Liver (tissue), 9 donors: Measurements from ENCODE around the gene STK39. TPM values are rescaled to one million over a fixed set of nuclear protein-coding genes. Genes with fewer than 3 reads are reported as not detected.
"Not testable (repeated sequence)": the region's sequence is repeated elsewhere in the genome, so short reads cannot be mapped to it uniquely, and the experiment has no call there.

Experiments
- DNase-seq: peaks from one replicate; pipeline ENCODE4 v3.0.0-alpha.2; 2017; ENCODE audit warnings: low spot score
- H3K27ac ChIP-seq, 2 donors: one replicate each; pipeline ENCODE4 v1.7.0; 2013; ENCODE audit warnings: inconsistent platforms in 2 of 2, low read length in 2 of 2, control low read depth in 1 of 2, low read depth in 1 of 2, mild to moderate bottlenecking in 1 of 2
- H3K27me3 ChIP-seq, 4 donors: one replicate each; pipeline versions ENCODE4 v1.6.1 to v1.7.0; 2013; ENCODE audit warnings: low read length in 3 of 4, inconsistent platforms in 1 of 4, mild to moderate bottlenecking in 1 of 4, moderate library complexity in 1 of 4; ENCODE audit not compliant: control insufficient read depth in 4 of 4, insufficient read depth in 4 of 4
- H3K36me3 ChIP-seq, 4 donors: one replicate each; pipeline versions ENCODE4 v1.6.1 to v1.7.0; 2013; ENCODE audit warnings: low read length in 3 of 4, mild to moderate bottlenecking in 3 of 4, low read depth in 1 of 4, moderate library complexity in 1 of 4; ENCODE audit not compliant: control insufficient read depth in 4 of 4, insufficient read depth in 3 of 4
- H3K4me1 ChIP-seq, 4 donors: one replicate each; pipeline versions ENCODE4 v1.6.1 to v1.7.0; 2013; ENCODE audit warnings: low read length in 3 of 4, mild to moderate bottlenecking in 3 of 4, moderate library complexity in 1 of 4; ENCODE audit not compliant: control insufficient read depth in 4 of 4, insufficient read depth in 4 of 4
- H3K4me3 ChIP-seq, 3 donors: one replicate each; pipeline versions ENCODE4 v1.6.1 to v1.7.0; 2013; ENCODE audit warnings: low read length in 3 of 3, control low read depth in 1 of 3, low read depth in 1 of 3, mild to moderate bottlenecking in 1 of 3
- H3K9ac ChIP-seq, 2 donors: one replicate each; pipeline ENCODE4 v1.7.0; 2013; ENCODE audit warnings: low read length in 2 of 2, mild to moderate bottlenecking in 2 of 2, moderate library complexity in 2 of 2, control low read depth in 1 of 2, low read depth in 1 of 2
- H3K9me3 ChIP-seq, 4 donors: one replicate each; pipeline versions ENCODE4 v1.6.1 to v1.7.0; 2013; ENCODE audit warnings: low read length in 3 of 4; ENCODE audit not compliant: control insufficient read depth in 4 of 4
- EGR1 ChIP-seq, 2 donors: IDR thresholded peaks; 2 replicates each; pipeline ENCODE4 v1.6.1; 2016 to 2018; ENCODE audit warnings: antibody characterized with exemption in 2 of 2, low read depth in 2 of 2
- FOXA2 ChIP-seq: IDR thresholded peaks from 2 replicates; pipeline ENCODE4 v1.6.1; 2016; ENCODE audit warnings: antibody characterized with exemption
- JUND ChIP-seq, 2 donors: IDR thresholded peaks; 2 replicates each; pipeline ENCODE4 v1.6.1; 2016; ENCODE audit warnings: antibody characterized with exemption in 2 of 2
- NR2F2 ChIP-seq: IDR thresholded peaks from 2 replicates; pipeline ENCODE4 v1.6.1; 2016; ENCODE audit warnings: antibody characterized with exemption
- RAD21 ChIP-seq, 2 donors: IDR thresholded peaks; 2 replicates each; pipeline ENCODE4 v1.6.1; 2016; ENCODE audit warnings: antibody characterized with exemption in 2 of 2, mild to moderate bottlenecking in 2 of 2
- RXRA ChIP-seq, 2 donors: IDR thresholded peaks; 2 replicates each; pipeline ENCODE4 v1.6.1; 2017 to 2018; ENCODE audit warnings: antibody characterized with exemption in 2 of 2, mild to moderate bottlenecking in 1 of 2
- TAF1 ChIP-seq: conservative IDR thresholded peaks from 2 replicates; pipeline ENCODE4 v1.6.1; 2016; ENCODE audit warnings: antibody characterized with exemption, mild to moderate bottlenecking
- YY1 ChIP-seq: IDR thresholded peaks from 2 replicates; pipeline ENCODE4 v1.6.1; 2016; ENCODE audit warnings: antibody characterized with exemption, mild to moderate bottlenecking
- WGBS: extraction: QIAGEN DNeasy Blood & Tissue Kit; methylation state at CpG from one replicate; pipeline ENCODE4 v1.1.7; 2013; 5-methylcytosine and 5-hydroxymethylcytosine counted together
- polyA plus RNA-seq, 2 donors: library from polyadenylated mRNA; stranded (reverse) in 1 of 2; unstranded in 1 of 2; fragments of 200-250 nt in 1 of 2; fragments of >200 nt in 1 of 2; fragmentation: Nextera tagmentation in 1 of 2; extraction: Ambion mirVana in 1 of 2; gene quantifications; one replicate each; pipeline versions ENCODE4 v1.2.1 to v1.2.3, GENCODE V29; 2013 to 2015
- total RNA-seq, 2 donors: library from RNA; depleted of rRNA; stranded (reverse); fragments of >200 nt; gene quantifications; one replicate each; pipeline ENCODE4 v1.2.3, GENCODE V29; 2014
- TF ChIP-seq, protein P1 (sequence below): fragments of 150-350 bp; IDR thresholded peaks from 2 replicates; pipeline ENCODE4 v1.5.1; 2017; ENCODE audit warnings: improper control_type of control experiment, low read depth, low read length; ENCODE audit not compliant: missing input control
- TF ChIP-seq, protein P2 (sequence below): IDR thresholded peaks from 2 replicates; pipeline ENCODE4 v1.6.1; 2016; ENCODE audit warnings: antibody characterized with exemption
- donor health status: healthy.
- donor health status: healthy.
- donor health status: healthy.
- donor health status: healthy.
- donor health status: healthy.

STK39 gene
- total and polyA plus RNA-seq, 4 donors = 0.29 to 1.8 (median 0.73) TPM

DNA sequence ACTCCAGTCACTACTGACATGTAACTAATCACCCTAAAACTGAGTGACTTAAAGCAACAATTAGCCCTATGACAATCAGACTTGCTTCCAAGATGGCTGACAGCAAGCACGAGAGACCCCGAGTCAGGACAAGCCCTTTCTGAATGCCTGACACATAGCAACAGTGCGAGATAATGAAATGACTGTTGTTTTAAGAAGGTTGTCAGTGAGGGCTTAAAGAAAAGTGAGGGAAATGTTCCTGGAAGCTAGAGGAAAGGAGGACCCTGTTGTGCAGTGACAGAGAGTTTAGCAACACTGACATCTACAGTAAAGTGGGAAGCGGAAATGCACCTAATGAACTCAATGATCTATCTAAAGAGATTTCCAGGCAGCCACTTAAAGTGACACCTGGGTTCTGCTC lies 163.1 kb downstream of the STK39 start:
- H3K27me3 ChIP-seq = no peaks in the 10 kb centered on the region
- H3K27ac ChIP-seq = no peak overlapping the region
- H3K9ac ChIP-seq = no peak overlapping the region
- WGBS = 85% methylated on average over 4 of the region's 4 CpGs
- no peak for DNase-seq
- H3K4me3 ChIP-seq = no peak overlapping the region
- H3K36me3 ChIP-seq = no peaks in the 10 kb centered on the region
- TF ChIP-seq EGR1 (IDR thresholded peaks at IDR 0.05; ENCODE audit: low read depth in 2 of 2) = no peak
- TF ChIP-seq, protein P1, sequence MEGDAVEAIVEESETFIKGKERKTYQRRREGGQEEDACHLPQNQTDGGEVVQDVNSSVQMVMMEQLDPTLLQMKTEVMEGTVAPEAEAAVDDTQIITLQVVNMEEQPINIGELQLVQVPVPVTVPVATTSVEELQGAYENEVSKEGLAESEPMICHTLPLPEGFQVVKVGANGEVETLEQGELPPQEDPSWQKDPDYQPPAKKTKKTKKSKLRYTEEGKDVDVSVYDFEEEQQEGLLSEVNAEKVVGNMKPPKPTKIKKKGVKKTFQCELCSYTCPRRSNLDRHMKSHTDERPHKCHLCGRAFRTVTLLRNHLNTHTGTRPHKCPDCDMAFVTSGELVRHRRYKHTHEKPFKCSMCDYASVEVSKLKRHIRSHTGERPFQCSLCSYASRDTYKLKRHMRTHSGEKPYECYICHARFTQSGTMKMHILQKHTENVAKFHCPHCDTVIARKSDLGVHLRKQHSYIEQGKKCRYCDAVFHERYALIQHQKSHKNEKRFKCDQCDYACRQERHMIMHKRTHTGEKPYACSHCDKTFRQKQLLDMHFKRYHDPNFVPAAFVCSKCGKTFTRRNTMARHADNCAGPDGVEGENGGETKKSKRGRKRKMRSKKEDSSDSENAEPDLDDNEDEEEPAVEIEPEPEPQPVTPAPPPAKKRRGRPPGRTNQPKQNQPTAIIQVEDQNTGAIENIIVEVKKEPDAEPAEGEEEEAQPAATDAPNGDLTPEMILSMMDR = no peak
- no peak for TF ChIP-seq FOXA2
- no peak for TF ChIP-seq TAF1
- TF ChIP-seq, protein P2, sequence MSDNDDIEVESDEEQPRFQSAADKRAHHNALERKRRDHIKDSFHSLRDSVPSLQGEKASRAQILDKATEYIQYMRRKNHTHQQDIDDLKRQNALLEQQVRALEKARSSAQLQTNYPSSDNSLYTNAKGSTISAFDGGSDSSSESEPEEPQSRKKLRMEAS = no peak
- TF ChIP-seq NR2F2 = no peak
- TF ChIP-seq RAD21 (IDR thresholded peaks at IDR 0.05) = no peak
- no peaks in the 10 kb centered on the region for H3K4me1 ChIP-seq
- H3K9me3 ChIP-seq = no peaks in the 10 kb centered on the region

GRCh38 chr2:168081452-168081851 lies 165.9 kb downstream of the STK39 start:
- WGBS = 80% methylated on average over 3 of the region's 3 CpGs
- H3K27ac ChIP-seq, H3K4me3 ChIP-seq: not testable (repeated sequence)

GRCh38 chr2:168079236-168079635 lies 168.2 kb downstream of the STK39 start:
- H3K4me1 ChIP-seq = no peaks in the 10 kb centered on the region
- TF ChIP-seq YY1 (no peak), RXRA (IDR thresholded peaks at IDR 0.05) (no peak), JUND (IDR thresholded peaks at IDR 0.05) (no peak)
- no peaks in the 10 kb centered on the region for H3K36me3 ChIP-seq
- H3K9ac ChIP-seq = no peak overlapping the region
- H3K27ac ChIP-seq = no peak overlapping the region
- 97% methylated on average over 3 of the region's 3 CpGs for WGBS
- H3K4me3 ChIP-seq = no peak overlapping the region
- no peaks in the 10 kb centered on the region for H3K9me3 ChIP-seq
- H3K27me3 ChIP-seq = no peaks in the 10 kb centered on the region
- no peak for DNase-seq

More at GRCh38 chr2:168081452-168081851, 165.9 kb downstream of the STK39 start:
- H3K36me3 ChIP-seq, DNase-seq, H3K4me1 ChIP-seq, H3K9ac ChIP-seq, H3K27me3 ChIP-seq, H3K9me3 ChIP-seq: not testable (repeated sequence)

- no peak overlapping the region for H3K4me3 ChIP-seq
- H3K4me1 ChIP-seq = no peaks in the 10 kb centered on the region
- no peak overlapping the region for H3K27ac ChIP-seq
- 91% methylated on average over 3 of the region's 3 CpGs for WGBS
- TF ChIP-seq NR2F2 = no peak
- TF ChIP-seq TAF1 = no peak
- no peak for TF ChIP-seq RXRA (IDR thresholded peaks at IDR 0.05)
- H3K27me3 ChIP-seq = no peaks in the 10 kb centered on the region
- no peak for DNase-seq
- H3K9me3 ChIP-seq = no peaks in the 10 kb centered on the region
- no peaks in the 10 kb centered on the region for H3K36me3 ChIP-seq
- no peak overlapping the region for H3K9ac ChIP-seq
Observed at GRCh38 chr2:168076731-168077130, 170.7 kb downstream of the STK39 start.
